Tibial nerve (tissue), 4 donors: ENCODE measurements around the gene KCNE3.

Source experiments
- EP300 ChIP-seq, 2 donors: sonication (generic); formaldehyde crosslinking; IDR thresholded peaks; one replicate each; pipeline ENCODE4 v1.6.1; 2017; ENCODE audit warnings: antibody characterized with exemption in 2 of 2, mild to moderate bottlenecking in 1 of 2
- POLR2A ChIP-seq, 2 donors: fragments of 450-650 bp; IDR thresholded peaks; one replicate each; pipeline ENCODE4 v1.6.1; 2017; ENCODE audit warnings: antibody characterized with exemption in 2 of 2, mild to moderate bottlenecking in 2 of 2, moderate library complexity in 2 of 2
- TF ChIP-seq, protein P1 (sequence below), 5 experiments: fragments of 200-600 bp in 3 of 5; fragments of 450-650 bp in 2 of 5; sonication (generic) in 3 of 5; IDR thresholded peaks; one replicate each; pipeline ENCODE4 v1.5.1; 2016 to 2019; ENCODE audit warnings: antibody characterized with exemption in 5 of 5, mild to moderate bottlenecking in 3 of 5, moderate library complexity in 2 of 5

DNA sequence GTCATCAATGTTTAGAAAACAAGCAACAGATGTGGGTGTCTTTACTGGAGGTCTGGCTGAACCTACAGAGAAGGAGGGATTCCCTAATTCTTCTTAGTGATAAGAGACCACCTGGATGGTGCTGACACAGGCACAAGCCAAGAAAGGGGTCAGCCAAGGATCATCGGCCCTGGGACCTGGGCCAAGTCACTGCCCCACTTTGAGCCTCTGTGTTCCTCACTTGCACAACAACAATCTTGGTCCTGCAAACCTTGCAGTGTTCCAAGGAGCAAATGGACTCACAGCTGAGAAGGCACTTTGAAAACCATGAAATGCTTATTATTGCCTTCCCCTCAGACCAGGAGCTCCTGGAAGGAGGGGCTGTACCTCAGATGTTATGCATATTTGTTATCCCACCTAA is 7.0 kb upstream of the KCNE3 start:
- TF ChIP-seq, protein P1, sequence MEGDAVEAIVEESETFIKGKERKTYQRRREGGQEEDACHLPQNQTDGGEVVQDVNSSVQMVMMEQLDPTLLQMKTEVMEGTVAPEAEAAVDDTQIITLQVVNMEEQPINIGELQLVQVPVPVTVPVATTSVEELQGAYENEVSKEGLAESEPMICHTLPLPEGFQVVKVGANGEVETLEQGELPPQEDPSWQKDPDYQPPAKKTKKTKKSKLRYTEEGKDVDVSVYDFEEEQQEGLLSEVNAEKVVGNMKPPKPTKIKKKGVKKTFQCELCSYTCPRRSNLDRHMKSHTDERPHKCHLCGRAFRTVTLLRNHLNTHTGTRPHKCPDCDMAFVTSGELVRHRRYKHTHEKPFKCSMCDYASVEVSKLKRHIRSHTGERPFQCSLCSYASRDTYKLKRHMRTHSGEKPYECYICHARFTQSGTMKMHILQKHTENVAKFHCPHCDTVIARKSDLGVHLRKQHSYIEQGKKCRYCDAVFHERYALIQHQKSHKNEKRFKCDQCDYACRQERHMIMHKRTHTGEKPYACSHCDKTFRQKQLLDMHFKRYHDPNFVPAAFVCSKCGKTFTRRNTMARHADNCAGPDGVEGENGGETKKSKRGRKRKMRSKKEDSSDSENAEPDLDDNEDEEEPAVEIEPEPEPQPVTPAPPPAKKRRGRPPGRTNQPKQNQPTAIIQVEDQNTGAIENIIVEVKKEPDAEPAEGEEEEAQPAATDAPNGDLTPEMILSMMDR (IDR thresholded peaks at IDR 0.05) = no peak
- TF ChIP-seq POLR2A (IDR thresholded peaks at IDR 0.05) = no peak
- TF ChIP-seq EP300 (IDR thresholded peaks at IDR 0.05) = no peak
